ENCODE data around the gene THOP1.
"Not testable (repeated sequence)": the region's sequence is repeated elsewhere in the genome, so short reads cannot be mapped to it uniquely, and the experiment has no call there.

THOP1 gene

GRCh38 chr19:2779121-2779740, 6.1 kb upstream of the THOP1 start:
- DNase-seq (ENCODE audit: low read depth, low spot score), result no peak
- no peak overlapping the region for H3K27ac ChIP-seq

- H3K27ac ChIP-seq, result no peak overlapping the region
- no peak for DNase-seq (ENCODE audit: low read depth, low spot score)
These were observed 5.0 kb upstream of the THOP1 start for GRCh38 chr19:2780284-2780683.

GRCh38 chr19:2782329-2782935, 2.9 kb upstream of the THOP1 start:
- peak overlapping the region; percentile 52 for H3K27ac ChIP-seq
- no peak for DNase-seq (ENCODE audit: low read depth, low spot score)

GRCh38 chr19:2782936-2783780, 2.1 kb upstream of the THOP1 start, which contains the start of gene SGTA:
SGTA (minus strand) TSS chr19:2783273; CDS start chr19:2769068, 14,205 bp downstream.
- peak; percentile 97 for DNase-seq (ENCODE audit: low read depth, low spot score)

GRCh38 chr19:2783781-2784145, 1.5 kb upstream of the THOP1 start:
- H3K27ac ChIP-seq, result peak overlapping the region; percentile 52

More at GRCh38 chr19:2782936-2783780, 2.1 kb upstream of the THOP1 start, which contains the start of gene SGTA:
- peak within 1 kb of the TSS; percentile 52 for H3K27ac ChIP-seq

GRCh38 chr19:2787115-2787514, 1.8 kb downstream of the THOP1 start:
- no peak overlapping the region for H3K27ac ChIP-seq
- DNase-seq (ENCODE audit: low read depth, low spot score), result no peak

More at GRCh38 chr19:2783781-2784145, 1.5 kb upstream of the THOP1 start:
- DNase-seq (ENCODE audit: low read depth, low spot score), result no peak

- DNase-seq (ENCODE audit: low read depth, low spot score), result no peak
- H3K27ac ChIP-seq, result no peak overlapping the region
These were observed 2.9 kb downstream of the THOP1 start for GRCh38 chr19:2788237-2788636.

- no peak overlapping the region for H3K27ac ChIP-seq
- no peak for DNase-seq (ENCODE audit: low read depth, low spot score)
These were observed 4.9 kb downstream of the THOP1 start for GRCh38 chr19:2790194-2790556.

GRCh38 chr19:2790557-2791271, 5.4 kb downstream of the THOP1 start:
- DNase-seq (ENCODE audit: low read depth, low spot score), result no peak
- H3K27ac ChIP-seq, result no peak overlapping the region

- no peak overlapping the region for H3K27ac ChIP-seq
- DNase-seq (ENCODE audit: low read depth, low spot score), result no peak
These were observed 6.1 kb downstream of the THOP1 start for GRCh38 chr19:2791440-2791839.

GRCh38 chr19:2791876-2792275, 6.6 kb downstream of the THOP1 start:
- DNase-seq (ENCODE audit: low read depth, low spot score), result no peak
- H3K27ac ChIP-seq, result no peak overlapping the region

GRCh38 chr19:2792666-2793065, 7.4 kb downstream of the THOP1 start:
- not testable (repeated sequence) for DNase-seq (ENCODE audit: low read depth, low spot score); H3K27ac ChIP-seq

GRCh38 chr19:2793126-2793525, 7.8 kb downstream of the THOP1 start:
- H3K27ac ChIP-seq, result no peak overlapping the region
- no peak for DNase-seq (ENCODE audit: low read depth, low spot score)

GRCh38 chr19:2793577-2793976, 8.3 kb downstream of the THOP1 start:
- no peak overlapping the region for H3K27ac ChIP-seq
- DNase-seq (ENCODE audit: low read depth, low spot score), result no peak

GRCh38 chr19:2795827-2796658, 10.7 kb downstream of the THOP1 start:
- no peak for DNase-seq (ENCODE audit: low read depth, low spot score)
- H3K27ac ChIP-seq, result no peak overlapping the region

- DNase-seq (ENCODE audit: low read depth, low spot score), result no peak
These were observed 11.5 kb downstream of the THOP1 start for GRCh38 chr19:2796659-2797266.

GRCh38 chr19:2797280-2797679, 12.0 kb downstream of the THOP1 start:
- no peak for DNase-seq (ENCODE audit: low read depth, low spot score)
- H3K27ac ChIP-seq, result no peak overlapping the region

More at GRCh38 chr19:2796659-2797266, 11.5 kb downstream of the THOP1 start:
- no peak overlapping the region for H3K27ac ChIP-seq

GRCh38 chr19:2798158-2798685, 12.9 kb downstream of the THOP1 start:
- DNase-seq (ENCODE audit: low read depth, low spot score), result no peak
- H3K27ac ChIP-seq, result no peak overlapping the region

- no peak overlapping the region for H3K27ac ChIP-seq
- no peak for DNase-seq (ENCODE audit: low read depth, low spot score)
These were observed 13.4 kb downstream of the THOP1 start for GRCh38 chr19:2798733-2799132.
